K562 (cell line): Measurements from ENCODE around the gene SLC6A8. TPM values are rescaled to one million over a fixed set of nuclear protein-coding genes. Genes with fewer than 3 reads are reported as not detected.

Experiments
- ATAC-seq: fragments of 200-7000 bp; cut with Tn5 transposase; 3 replicates; pipeline ENCODE4 v1.9.1; 2020; ENCODE audit warnings: moderate library complexity
- BruUV-seq: library from RNA; stranded (reverse); fragments of 400-500 nt; replicated peaks from 2 replicates; lab custom pipeline; 2021; lab: Mats Ljungman, UMichigan
- CTCF ChIA-PET: fragments of 300-600 bp; formaldehyde crosslinking; extraction: SDS; loops from one replicate; lab custom pipeline; 2021; ENCODE audit warnings: low intra/inter-chr PET ratio; lab: Yijun Ruan, JAX
- POLR2A ChIA-PET: fragments of 300-600, 350-650 bp; sonication (Branson Sonifier 250); formaldehyde crosslinking; extraction: SDS; loops from one replicate; lab custom pipeline; 2021; ENCODE audit warnings: antibody characterized with exemption, inconsistent platforms; lab: Yijun Ruan, JAX
- DNase-seq, 4 experiments: peaks; one replicate each; pipeline versions ENCODE4 v3.0.0 to v3.0.0-alpha.2; 2011 to 2018; ENCODE audit warnings: low spot score in 3 of 4, mixed read lengths in 3 of 4; ENCODE audit errors: extremely low read depth in 1 of 4
- FAIRE-seq: peaks from 2 replicates; lab custom pipeline; 2011; peaks lifted over from hg19 to GRCh38; lab: Jason Lieb, UNC
- H2AFZ ChIP-seq: 2 replicates; pipeline ENCODE4 v1.6.0; 2011; ENCODE audit warnings: low read depth, low read length, control low read depth, inconsistent platforms
- H3K27ac ChIP-seq: fragments of 200-600 bp; 3 replicates; pipeline ENCODE4 v1.8.0; 2011; ENCODE audit warnings: low read depth, mild to moderate bottlenecking, control low read depth, inconsistent platforms, low read length, moderate library complexity, mixed read lengths; ENCODE audit errors: extremely low read depth
- H3K27me3 ChIP-seq, 2 experiments: fragments of 300-600 bp in 1 of 2; 2 replicates in 1 of 2; 3 replicates in 1 of 2; pipeline versions ENCODE4 v1.6.0 to v1.8.0; 2011; ENCODE audit warnings: inconsistent platforms in 2 of 2, low read length in 2 of 2, mild to moderate bottlenecking in 1 of 2, mixed read lengths in 1 of 2, moderate library complexity in 1 of 2; ENCODE audit not compliant: control insufficient read depth in 2 of 2, insufficient read depth in 2 of 2
- H3K36me3 ChIP-seq: fragments of 300-600 bp; 3 replicates; pipeline ENCODE4 v1.8.0; 2011; ENCODE audit warnings: mild to moderate bottlenecking, low read length, inconsistent platforms; ENCODE audit not compliant: control insufficient read depth, insufficient read depth
- H3K4me1 ChIP-seq, 2 experiments: fragments of 200-600 bp in 1 of 2; replicated peaks in 1 of 2; 2 replicates in 1 of 2; 3 replicates in 1 of 2; pipeline versions ENCODE4 v1.5.1 to v1.8.0; 2011; ENCODE audit warnings: inconsistent platforms in 2 of 2, low read length in 2 of 2, mild to moderate bottlenecking in 1 of 2, mixed read lengths in 1 of 2, moderate library complexity in 1 of 2; ENCODE audit not compliant: control insufficient read depth in 2 of 2, insufficient read depth in 2 of 2
- H3K4me2 ChIP-seq: 2 replicates; pipeline ENCODE4 v1.6.1; 2011; ENCODE audit warnings: low read length, control low read depth, inconsistent platforms, mixed read lengths; ENCODE audit not compliant: insufficient read depth
- H3K4me3 ChIP-seq: fragments of 200-600 bp; sonication (generic), shearing (Covaris generic); 2 replicates; pipeline ENCODE4 v1.5.1; 2016; ENCODE audit warnings: control low read depth, inconsistent platforms
- H3K79me2 ChIP-seq: fragments of 200-600 bp; 3 replicates; pipeline ENCODE4 v1.8.0; 2011; ENCODE audit warnings: low read length, inconsistent platforms; ENCODE audit not compliant: control insufficient read depth, insufficient read depth
- H3K9ac ChIP-seq, 2 experiments: 2 replicates each; pipeline versions ENCODE4 v1.6.0 to v1.6.1; 2011; ENCODE audit warnings: low read depth in 2 of 2, low read length in 2 of 2, control low read depth in 1 of 2, inconsistent platforms in 1 of 2, mild to moderate bottlenecking in 1 of 2, mixed read lengths in 1 of 2; ENCODE audit not compliant: insufficient read depth in 1 of 2
- H3K9me1 ChIP-seq: one replicate; pipeline ENCODE4 v1.6.0; 2011; ENCODE audit warnings: inconsistent platforms, mild to moderate bottlenecking, low read length, moderate library complexity; ENCODE audit not compliant: control insufficient read depth, insufficient read depth
- H3K9me3 ChIP-seq: replicated peaks from 2 replicates; pipeline ENCODE4 v1.5.1; 2011; ENCODE audit warnings: low read depth, low read length, inconsistent platforms; ENCODE audit not compliant: control insufficient read depth, insufficient read depth
- H4K20me1 ChIP-seq: replicated peaks from 2 replicates; pipeline ENCODE4 v1.6.1; 2011; ENCODE audit warnings: low read length, inconsistent platforms, mixed read lengths; ENCODE audit not compliant: control insufficient read depth, insufficient read depth
- CREB3L1 ChIP-seq: fragments of 450-650 bp; IDR thresholded peaks from 2 replicates; pipeline ENCODE4 v1.6.1; 2014; ENCODE audit warnings: low read depth, mild to moderate bottlenecking, moderate library complexity, borderline replicate concordance
- HNRNPL ChIP-seq: fragments of 200-400 bp; formaldehyde crosslinking; IDR thresholded peaks from 2 replicates; pipeline ENCODE4 v1.6.1; 2017; ENCODE audit warnings: low read depth, mild to moderate bottlenecking, low read length
- KDM5B ChIP-seq: fragments of 200-600 bp; sonication (generic); IDR thresholded peaks from 2 replicates; pipeline ENCODE4 v1.6.1; 2012; ENCODE audit warnings: low read depth, mild to moderate bottlenecking, moderate library complexity, low read length, control low read depth, inconsistent platforms; ENCODE audit not compliant: insufficient replicate concordance
- NFRKB ChIP-seq: fragments of 450-650 bp; IDR thresholded peaks from 2 replicates; pipeline ENCODE4 v1.6.1; 2016; ENCODE audit warnings: low read depth
- PHF20 ChIP-seq: fragments of 450-650 bp; IDR thresholded peaks from 2 replicates; pipeline ENCODE4 v1.6.1; 2018; ENCODE audit not compliant: partially characterized antibody
- SUPT5H ChIP-seq: fragments of 450-650 bp; IDR thresholded peaks from 2 replicates; pipeline ENCODE4 v1.6.1; 2016
- YY1 ChIP-seq, 3 experiments: IDR thresholded peaks; 2 replicates each; pipeline ENCODE4 v1.6.1; 2011; ENCODE audit warnings: low read length in 2 of 3, mild to moderate bottlenecking in 2 of 3, moderate library complexity in 2 of 3, borderline replicate concordance in 1 of 3, control low read depth in 1 of 3, low read depth in 1 of 3; ENCODE audit not compliant: insufficient read depth in 3 of 3, insufficient replicate concordance in 2 of 3, control insufficient read depth in 1 of 3, insufficient read length in 1 of 3; ENCODE audit errors: extremely low read depth in 1 of 3
- ZNF77 ChIP-seq: fragments of 250-450 bp; sonication (Bioruptor Pico); IDR thresholded peaks from 2 replicates; pipeline ENCODE4 v1.5.0; 2020
- WGBS: fragments of 100-300 bp; shearing (Covaris generic); methylation state at CpG from one replicate; pipeline ENCODE4 v1.1.6; 2016; ENCODE audit warnings: low coverage, mixed read lengths; ENCODE audit not compliant: insufficient coverage; ENCODE audit errors: missing lambda C conversion rate; 5-methylcytosine and 5-hydroxymethylcytosine counted together
- in situ Hi-C: fragments of 300-500 bp; cut with MboI; formaldehyde crosslinking; loops from 4 replicates; pipeline ENCODE4 v1.15.0; 2018; ENCODE audit warnings: inconsistent platforms, mixed read lengths
- intact Hi-C: fragments of 100-400 bp; cut with micrococcal nuclease; formaldehyde crosslinking; loops from 2 replicates; pipeline ENCODE4 v1.14.2; 2022
- polyA plus RNA-seq, 8 experiments: library from polyadenylated mRNA; depleted of rRNA in 4 of 8; stranded (reverse) in 5 of 8; unstranded in 3 of 8; fragments of >200 nt; fragmentation: Nextera tagmentation in 2 of 8; fragmentation: Illumina TruSeq in 1 of 8; extraction: Ambion mirVana in 2 of 8; extraction: Trizol in 1 of 8; gene quantifications; 2 replicates each; pipeline versions ENCODE4 v1.2.1 to v1.2.3, GENCODE V29; 2011 to 2014; ENCODE audit warnings: inconsistent platforms in 1 of 8, missing spikeins in 1 of 8
- total RNA-seq, 7 experiments: library from RNA; depleted of rRNA in 6 of 7; stranded (reverse); fragments of >200 nt in 6 of 7; fragmentation: Illumina TruSeq in 2 of 7; extraction: Trizol in 2 of 7; gene quantifications; 2 replicates each; pipeline versions ENCODE4 v1.2.1 to v1.2.3, GENCODE V29; 2011 to 2021; ENCODE audit warnings: low replicate concordance in 1 of 7
- TF ChIP-seq, protein P1 (sequence below): sonication (generic); formaldehyde crosslinking; IDR thresholded peaks from 2 replicates; pipeline ENCODE4 v1.8.0; 2022; ENCODE audit warnings: missing genetic modification reagents, mild to moderate bottlenecking, borderline replicate concordance
- TF ChIP-seq, protein P2 (sequence below), 3 experiments: IDR thresholded peaks in 2 of 3; conservative IDR thresholded peaks in 1 of 3; 2 replicates each; pipeline ENCODE4 v1.5.1; 2011 to 2012; ENCODE audit warnings: low read length in 3 of 3, mild to moderate bottlenecking in 3 of 3, control low read depth in 2 of 3, improper control_type of control experiment in 1 of 3, inconsistent platforms in 1 of 3, low read depth in 1 of 3, mixed read lengths in 1 of 3, moderate library complexity in 1 of 3; ENCODE audit not compliant: insufficient read depth in 2 of 3

The SLC6A8 gene
- total and polyA plus RNA-seq, 9 of the 15 experiments (the other 6 are each of a cell fraction or from before 2014, with no cell fraction given): 0.68 to 144 (median 34.3) TPM

GRCh38 chrX:153744210-153745066 is 56.7 kb downstream of the SLC6A8 start:
- Histone ChIP-seq H3K9me3 (no peaks in the 10 kb centered on the region), H3K9me1 (no peaks in the 10 kb centered on the region), H3K4me1 (peaks cover 0 to 52% of the 10 kb centered on the region in 2 experiments; a peak in 3 of 5 replicates), H3K4me2 (peak overlapping the region; percentile 81), H3K27ac (peak overlapping the region; percentile 79), H4K20me1 (no peaks in the 10 kb centered on the region), H3K9ac (peak overlapping the region; percentile 78 to 89), H3K27me3 (no peaks in the 10 kb centered on the region), H3K79me2 (no peaks in the 10 kb centered on the region), H3K4me3 (peak overlapping the region; percentile 42), H3K36me3 (no peaks in the 10 kb centered on the region), H2AFZ (peak overlapping the region; percentile 81)
- 0 out of 2 replicates have a peak, but pooled peaks have one; percentile 3 for TF ChIP-seq NFRKB
- TF ChIP-seq YY1 (IDR thresholded peaks at IDR 0.05; ENCODE audit: borderline replicate concordance in 1 of 3, control insufficient read depth in 1 of 3, extremely low read depth in 1 of 3, insufficient read depth in 3 of 3, insufficient read length in 1 of 3, insufficient replicate concordance in 2 of 3, low read depth in 1 of 3, low read length in 2 of 3): peak in 1 of 3 experiments; percentile 8
- peak; percentile 8 for TF ChIP-seq KDM5B
- TF ChIP-seq HNRNPL: peak; percentile 61; the same call in 1 of the 2 replicates
- TF ChIP-seq, protein P1, sequence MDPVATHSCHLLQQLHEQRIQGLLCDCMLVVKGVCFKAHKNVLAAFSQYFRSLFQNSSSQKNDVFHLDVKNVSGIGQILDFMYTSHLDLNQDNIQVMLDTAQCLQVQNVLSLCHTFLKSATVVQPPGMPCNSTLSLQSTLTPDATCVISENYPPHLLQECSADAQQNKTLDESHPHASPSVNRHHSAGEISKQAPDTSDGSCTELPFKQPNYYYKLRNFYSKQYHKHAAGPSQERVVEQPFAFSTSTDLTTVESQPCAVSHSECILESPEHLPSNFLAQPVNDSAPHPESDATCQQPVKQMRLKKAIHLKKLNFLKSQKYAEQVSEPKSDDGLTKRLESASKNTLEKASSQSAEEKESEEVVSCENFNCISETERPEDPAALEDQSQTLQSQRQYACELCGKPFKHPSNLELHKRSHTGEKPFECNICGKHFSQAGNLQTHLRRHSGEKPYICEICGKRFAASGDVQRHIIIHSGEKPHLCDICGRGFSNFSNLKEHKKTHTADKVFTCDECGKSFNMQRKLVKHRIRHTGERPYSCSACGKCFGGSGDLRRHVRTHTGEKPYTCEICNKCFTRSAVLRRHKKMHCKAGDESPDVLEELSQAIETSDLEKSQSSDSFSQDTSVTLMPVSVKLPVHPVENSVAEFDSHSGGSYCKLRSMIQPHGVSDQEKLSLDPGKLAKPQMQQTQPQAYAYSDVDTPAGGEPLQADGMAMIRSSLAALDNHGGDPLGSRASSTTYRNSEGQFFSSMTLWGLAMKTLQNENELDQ (CRISPR knock-in tag): no peak
- TF ChIP-seq, protein P2, sequence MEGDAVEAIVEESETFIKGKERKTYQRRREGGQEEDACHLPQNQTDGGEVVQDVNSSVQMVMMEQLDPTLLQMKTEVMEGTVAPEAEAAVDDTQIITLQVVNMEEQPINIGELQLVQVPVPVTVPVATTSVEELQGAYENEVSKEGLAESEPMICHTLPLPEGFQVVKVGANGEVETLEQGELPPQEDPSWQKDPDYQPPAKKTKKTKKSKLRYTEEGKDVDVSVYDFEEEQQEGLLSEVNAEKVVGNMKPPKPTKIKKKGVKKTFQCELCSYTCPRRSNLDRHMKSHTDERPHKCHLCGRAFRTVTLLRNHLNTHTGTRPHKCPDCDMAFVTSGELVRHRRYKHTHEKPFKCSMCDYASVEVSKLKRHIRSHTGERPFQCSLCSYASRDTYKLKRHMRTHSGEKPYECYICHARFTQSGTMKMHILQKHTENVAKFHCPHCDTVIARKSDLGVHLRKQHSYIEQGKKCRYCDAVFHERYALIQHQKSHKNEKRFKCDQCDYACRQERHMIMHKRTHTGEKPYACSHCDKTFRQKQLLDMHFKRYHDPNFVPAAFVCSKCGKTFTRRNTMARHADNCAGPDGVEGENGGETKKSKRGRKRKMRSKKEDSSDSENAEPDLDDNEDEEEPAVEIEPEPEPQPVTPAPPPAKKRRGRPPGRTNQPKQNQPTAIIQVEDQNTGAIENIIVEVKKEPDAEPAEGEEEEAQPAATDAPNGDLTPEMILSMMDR (IDR thresholded peaks at IDR 0.05 in 2 of 3, conservative IDR thresholded peaks at IDR 0.05 in 1 of 3; ENCODE audit: insufficient read depth in 2 of 3, low read depth in 1 of 3, low read length in 3 of 3): peak; percentile 32 to 53 (median 42); a peak in 5 of 6 replicates
- TF ChIP-seq SUPT5H: peak; percentile 13; the same call in 1 of the 2 replicates
- peak; percentile 6; the same call in 1 of the 2 replicates for TF ChIP-seq CREB3L1
- no peak for TF ChIP-seq PHF20
- no peak for TF ChIP-seq ZNF77 (CRISPR knock-in tag)
- in situ Hi-C loops (no loop called here), intact Hi-C loops (no loop called here)
- DNase-seq (peak in 1 of 4 experiments; percentile 28), FAIRE-seq (peak; percentile 15), ATAC-seq (peak; percentile 40; the same call in 1 of the 3 replicates)
- 16% methylated on average over 23 of the region's 38 CpGs for WGBS
- CTCF ChIA-PET: no interaction called here
- no TSS peak for BruUV-seq
- POLR2A ChIA-PET: interaction anchor here (0.6 to 0.7 kb wide), 3 partner anchors 14 to 180 kb away, joined by 3 to 5 read pairs (median 4); no protein-coding TSS in a partner anchor
